Upper lobe of right lung (tissue), 1 donor: Measurements from ENCODE around the gene HRH2. TPM values are rescaled to one million over a fixed set of nuclear protein-coding genes. Genes with fewer than 3 reads are reported as not detected.

Source experiments
- ATAC-seq: fragments of 200-7000 bp; cut with Tn5 transposase; one replicate; pipeline ENCODE4 v1.9.1; 2020; ENCODE audit warnings: mild to moderate bottlenecking, moderate library complexity
- DNase-seq: peaks from one replicate; pipeline ENCODE4 v3.0.0-alpha.2; 2020
- H3K27ac ChIP-seq: fragments of 200-600 bp; one replicate; pipeline ENCODE4 v1.8.0; 2022
- H3K27me3 ChIP-seq: fragments of 200-600 bp; one replicate; pipeline ENCODE4 v1.8.0; 2022; ENCODE audit warnings: mild to moderate bottlenecking
- H3K36me3 ChIP-seq: fragments of 200-600 bp; one replicate; pipeline ENCODE4 v1.8.0; 2022
- H3K4me1 ChIP-seq: fragments of 200-600 bp; one replicate; pipeline ENCODE4 v1.8.0; 2022
- H3K4me3 ChIP-seq: fragments of 200-600 bp; one replicate; pipeline ENCODE4 v1.8.0; 2022; ENCODE audit warnings: mild to moderate bottlenecking
- H3K9me3 ChIP-seq: fragments of 200-600 bp; one replicate; pipeline ENCODE4 v1.8.0; 2022
- intact Hi-C: fragments of 100-400 bp; cut with DNase I; formaldehyde crosslinking; loops from one replicate; pipeline ENCODE4 v1.11.0; 2022
- total RNA-seq: library from RNA; stranded (reverse); fragmentation: NEBNext Ultra II Directional; extraction: Animal tissue kit (Norgen Biotek cat#: 25700); gene quantifications from one replicate; pipeline ENCODE4 v1.2.1, GENCODE V29; 2021
- TF ChIP-seq, protein P1 (sequence below): fragments of 200-600 bp; IDR thresholded peaks from one replicate; pipeline ENCODE4 v1.8.0; 2022; ENCODE audit warnings: antibody characterized with exemption
- donor health status: DM: no; HTN: yes; CAD: no; lungs with severe emphysema.

HRH2 gene
- total RNA-seq, 1 donor from 2014 or later = 8.2 TPM

- H3K4me3 ChIP-seq = no peak overlapping the region
- peaks cover 40% of the 10 kb centered on the region for H3K27me3 ChIP-seq
- no peak overlapping the region for H3K27ac ChIP-seq
- TF ChIP-seq, protein P1, sequence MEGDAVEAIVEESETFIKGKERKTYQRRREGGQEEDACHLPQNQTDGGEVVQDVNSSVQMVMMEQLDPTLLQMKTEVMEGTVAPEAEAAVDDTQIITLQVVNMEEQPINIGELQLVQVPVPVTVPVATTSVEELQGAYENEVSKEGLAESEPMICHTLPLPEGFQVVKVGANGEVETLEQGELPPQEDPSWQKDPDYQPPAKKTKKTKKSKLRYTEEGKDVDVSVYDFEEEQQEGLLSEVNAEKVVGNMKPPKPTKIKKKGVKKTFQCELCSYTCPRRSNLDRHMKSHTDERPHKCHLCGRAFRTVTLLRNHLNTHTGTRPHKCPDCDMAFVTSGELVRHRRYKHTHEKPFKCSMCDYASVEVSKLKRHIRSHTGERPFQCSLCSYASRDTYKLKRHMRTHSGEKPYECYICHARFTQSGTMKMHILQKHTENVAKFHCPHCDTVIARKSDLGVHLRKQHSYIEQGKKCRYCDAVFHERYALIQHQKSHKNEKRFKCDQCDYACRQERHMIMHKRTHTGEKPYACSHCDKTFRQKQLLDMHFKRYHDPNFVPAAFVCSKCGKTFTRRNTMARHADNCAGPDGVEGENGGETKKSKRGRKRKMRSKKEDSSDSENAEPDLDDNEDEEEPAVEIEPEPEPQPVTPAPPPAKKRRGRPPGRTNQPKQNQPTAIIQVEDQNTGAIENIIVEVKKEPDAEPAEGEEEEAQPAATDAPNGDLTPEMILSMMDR = no peak
- ATAC-seq (no peak), DNase-seq (no peak)
- intact Hi-C loops = no loop called here
- no peaks in the 10 kb centered on the region for H3K9me3 ChIP-seq
- H3K36me3 ChIP-seq = no peaks in the 10 kb centered on the region
- no peaks in the 10 kb centered on the region for H3K4me1 ChIP-seq
Measured at GRCh38 chr5:175738126-175738525, 80.3 kb downstream of the HRH2 start.

GRCh38 chr5:175738602-175739133, 80.8 kb downstream of the HRH2 start:
- DNase-seq (no peak), ATAC-seq (no peak)
- Histone ChIP-seq H3K27ac (no peak overlapping the region), H3K4me3 (no peak overlapping the region), H3K4me1 (no peaks in the 10 kb centered on the region), H3K27me3 (peaks cover 35% of the 10 kb centered on the region), H3K9me3 (no peaks in the 10 kb centered on the region), H3K36me3 (no peaks in the 10 kb centered on the region)
- TF ChIP-seq, protein P1 = no peak
- intact Hi-C loops = no loop called here

DNA sequence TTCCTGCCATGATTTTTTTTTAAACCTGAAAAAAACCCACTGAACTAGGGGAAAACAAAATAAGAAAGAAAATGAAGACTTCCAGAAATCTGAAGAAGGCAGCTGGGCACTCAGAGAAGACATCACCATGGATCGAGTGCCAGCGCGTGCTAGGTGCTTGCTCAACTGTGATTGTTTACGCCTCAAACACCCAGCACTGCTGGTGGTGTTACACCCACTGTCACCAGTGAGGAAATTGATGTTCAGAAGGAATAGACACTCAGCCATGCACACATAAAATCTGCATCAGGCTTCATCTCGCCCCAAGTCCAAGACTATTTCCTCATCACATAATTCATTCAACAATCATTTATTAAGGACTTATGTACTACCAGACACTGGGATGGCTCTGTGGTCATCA, 82.1 kb downstream of the HRH2 start:
- intact Hi-C loops = no loop called here
- no peaks in the 10 kb centered on the region for H3K36me3 ChIP-seq
- no peak overlapping the region for H3K4me3 ChIP-seq
- H3K4me1 ChIP-seq = no peaks in the 10 kb centered on the region
- TF ChIP-seq, protein P1 = no peak
- ATAC-seq = no peak
- peaks cover 29% of the 10 kb centered on the region for H3K27me3 ChIP-seq
- H3K9me3 ChIP-seq = no peaks in the 10 kb centered on the region
- DNase-seq = no peak
- no peak overlapping the region for H3K27ac ChIP-seq

- no peak overlapping the region for H3K27ac ChIP-seq
- intact Hi-C loops = no loop called here
- ATAC-seq (peak; percentile 19), DNase-seq (no peak)
- TF ChIP-seq, protein P1 = no peak
- no peak overlapping the region for H3K4me3 ChIP-seq
- no peaks in the 10 kb centered on the region for H3K4me1 ChIP-seq
- no peaks in the 10 kb centered on the region for H3K9me3 ChIP-seq
- H3K27me3 ChIP-seq = peaks cover 29% of the 10 kb centered on the region
- H3K36me3 ChIP-seq = no peaks in the 10 kb centered on the region
Measured at GRCh38 chr5:175741556-175741955, 83.7 kb downstream of the HRH2 start.

GRCh38 chr5:175742290-175742994, 84.6 kb downstream of the HRH2 start:
- TF ChIP-seq, protein P1 = no peak
- H3K36me3 ChIP-seq = no peaks in the 10 kb centered on the region
- intact Hi-C loops = no loop called here
- no peak overlapping the region for H3K4me3 ChIP-seq
- H3K27ac ChIP-seq = no peak overlapping the region
- peaks cover 29% of the 10 kb centered on the region for H3K27me3 ChIP-seq
- DNase-seq = no peak
- no peaks in the 10 kb centered on the region for H3K4me1 ChIP-seq
- no peak for ATAC-seq
- H3K9me3 ChIP-seq = no peaks in the 10 kb centered on the region
